GM19468 (cell line): ENCODE results near the gene METTL8.

Experiments used
- ATAC-seq: cut with Tn5 transposase; IDR thresholded peaks from one replicate; pipeline ENCODE4 v1.9.1; 2021; ENCODE audit warnings: mild to moderate bottlenecking, moderate library complexity, moderate number of reproducible peaks; ENCODE audit not compliant: unreplicated experiment; ENCODE audit errors: extremely low read depth

Gene METTL8

DNA sequence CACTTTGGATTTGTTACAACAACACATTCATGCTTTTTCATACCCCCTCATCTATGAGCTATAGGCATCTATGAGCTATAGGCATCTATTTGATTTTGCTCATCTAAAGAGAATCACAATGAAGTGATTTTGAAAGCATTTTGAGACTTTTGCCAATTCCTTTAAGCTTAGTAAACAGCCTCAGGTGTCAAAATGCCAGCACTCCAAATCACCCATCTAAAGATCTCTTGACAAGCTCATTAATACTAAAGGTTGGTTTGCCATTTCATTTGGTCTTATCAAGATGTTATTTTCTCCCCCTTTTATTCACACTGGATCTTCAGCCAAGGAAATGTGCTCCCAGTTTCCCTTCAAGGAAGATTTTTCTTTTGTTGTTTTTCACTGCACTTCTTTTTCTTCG is 162.4 kb downstream of the METTL8 start:
- ATAC-seq: no peak

DNA sequence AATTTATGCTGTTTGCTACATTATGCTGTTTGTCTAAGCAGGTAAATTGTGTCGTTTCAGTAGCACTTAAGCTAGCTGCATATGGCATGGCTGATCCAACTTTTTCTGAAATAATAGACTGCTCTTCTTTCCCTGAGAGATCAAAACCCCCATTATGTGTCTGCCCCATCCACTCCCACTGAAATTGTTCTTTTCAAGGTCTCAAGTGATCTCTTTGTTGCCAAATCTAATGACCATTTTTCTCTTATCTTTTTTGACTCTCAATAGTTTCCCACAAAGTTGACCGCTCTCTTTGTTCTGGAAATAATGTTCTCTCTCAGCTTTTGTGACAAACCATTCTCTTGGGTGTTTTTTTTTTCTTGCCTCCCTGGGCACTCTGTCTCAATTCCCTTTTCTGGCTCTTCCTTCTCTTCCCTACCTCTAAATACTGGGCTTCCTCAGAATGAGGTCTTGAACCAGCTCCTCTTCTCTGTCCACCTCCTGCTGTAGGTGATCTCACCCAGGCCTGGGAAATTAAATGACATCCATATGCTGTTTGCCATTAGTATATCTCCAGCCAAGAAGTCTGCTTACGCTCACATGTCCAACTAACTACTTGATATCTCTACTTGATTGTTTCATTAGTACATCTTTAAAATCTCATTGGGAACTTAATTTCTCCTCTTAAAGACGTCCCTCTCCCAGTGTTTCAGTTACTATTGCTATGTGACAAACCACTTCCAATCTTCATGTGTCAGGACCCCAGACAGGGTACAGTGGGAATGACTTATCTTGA is 165.7 kb downstream of the METTL8 start:
- ATAC-seq: no peak
